B cell (primary cell): ENCODE results near the gene UGT1A7.

Source experiments
- EZH2 ChIP-seq: IDR thresholded peaks from 2 replicates; pipeline ENCODE4 v1.6.1; 2012; ENCODE audit warnings: borderline replicate concordance, low read depth, mild to moderate bottlenecking, moderate library complexity, low read length; ENCODE audit not compliant: insufficient read depth, poor library complexity, severe bottlenecking
- TF ChIP-seq, protein P1 (sequence below): fragments of 200-600 bp; IDR thresholded peaks from one replicate; pipeline ENCODE4 v1.8.0; 2022; ENCODE audit warnings: antibody characterized with exemption, mild to moderate bottlenecking

- TF ChIP-seq EZH2 = no peak
- TF ChIP-seq, protein P1, sequence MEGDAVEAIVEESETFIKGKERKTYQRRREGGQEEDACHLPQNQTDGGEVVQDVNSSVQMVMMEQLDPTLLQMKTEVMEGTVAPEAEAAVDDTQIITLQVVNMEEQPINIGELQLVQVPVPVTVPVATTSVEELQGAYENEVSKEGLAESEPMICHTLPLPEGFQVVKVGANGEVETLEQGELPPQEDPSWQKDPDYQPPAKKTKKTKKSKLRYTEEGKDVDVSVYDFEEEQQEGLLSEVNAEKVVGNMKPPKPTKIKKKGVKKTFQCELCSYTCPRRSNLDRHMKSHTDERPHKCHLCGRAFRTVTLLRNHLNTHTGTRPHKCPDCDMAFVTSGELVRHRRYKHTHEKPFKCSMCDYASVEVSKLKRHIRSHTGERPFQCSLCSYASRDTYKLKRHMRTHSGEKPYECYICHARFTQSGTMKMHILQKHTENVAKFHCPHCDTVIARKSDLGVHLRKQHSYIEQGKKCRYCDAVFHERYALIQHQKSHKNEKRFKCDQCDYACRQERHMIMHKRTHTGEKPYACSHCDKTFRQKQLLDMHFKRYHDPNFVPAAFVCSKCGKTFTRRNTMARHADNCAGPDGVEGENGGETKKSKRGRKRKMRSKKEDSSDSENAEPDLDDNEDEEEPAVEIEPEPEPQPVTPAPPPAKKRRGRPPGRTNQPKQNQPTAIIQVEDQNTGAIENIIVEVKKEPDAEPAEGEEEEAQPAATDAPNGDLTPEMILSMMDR = no peak
Measured at GRCh38 chr2:233821709-233822100, 140.0 kb downstream of the UGT1A7 start.
